Effector memory CD4-positive, alpha-beta T cell (primary cell): ENCODE data around the gene FAM184A.

ENCODE experiments used
- DNase-seq, 3 donors: peaks; one replicate each; pipeline ENCODE4 v3.0.0-alpha.2; 2020
- H3K27ac ChIP-seq: 2 replicates; pipeline ENCODE4 v1.7.0; 2013; ENCODE audit warnings: mild to moderate bottlenecking, low read length, moderate library complexity; ENCODE audit not compliant: insufficient read depth, poor library complexity, severe bottlenecking
- H3K27me3 ChIP-seq: replicated peaks from 2 replicates; pipeline ENCODE4 v1.7.0; 2013; ENCODE audit warnings: mild to moderate bottlenecking, low read length; ENCODE audit not compliant: insufficient read depth, control insufficient read depth, poor library complexity, severe bottlenecking
- H3K36me3 ChIP-seq: 2 replicates; pipeline ENCODE4 v1.7.0; 2013; ENCODE audit warnings: mild to moderate bottlenecking, low read length, moderate library complexity; ENCODE audit not compliant: control insufficient read depth, insufficient read depth
- H3K4me1 ChIP-seq: 2 replicates; pipeline ENCODE4 v1.7.0; 2013; ENCODE audit warnings: low read length, mild to moderate bottlenecking; ENCODE audit not compliant: control insufficient read depth, insufficient read depth, poor library complexity, severe bottlenecking
- H3K4me3 ChIP-seq: 2 replicates; pipeline ENCODE4 v1.7.0; 2013; ENCODE audit warnings: low read length, low read depth, mild to moderate bottlenecking; ENCODE audit not compliant: insufficient read depth, poor library complexity, severe bottlenecking
- H3K9me3 ChIP-seq: 2 replicates; pipeline ENCODE4 v1.7.0; 2013; ENCODE audit warnings: mild to moderate bottlenecking, low read length, moderate library complexity; ENCODE audit not compliant: control insufficient read depth

FAM184A gene

GRCh38 chr6:119061215-119061614 lies 17.2 kb downstream of the FAM184A start:
- Histone ChIP-seq H3K27ac (no peak overlapping the region), H3K9me3 (no peaks in the 10 kb centered on the region)

GRCh38 chr6:119060255-119060907 lies 18.1 kb downstream of the FAM184A start:
- Histone ChIP-seq H3K27me3 (no peaks in the 10 kb centered on the region), H3K4me3 (no peak overlapping the region), H3K27ac (no peak overlapping the region), H3K4me1 (no peaks in the 10 kb centered on the region), H3K9me3 (no peaks in the 10 kb centered on the region), H3K36me3 (no peaks in the 10 kb centered on the region)
- DNase-seq: no peak

More at GRCh38 chr6:119061215-119061614, 17.2 kb downstream of the FAM184A start:
- DNase-seq: no peak
- H3K27me3 ChIP-seq: no peaks in the 10 kb centered on the region
- H3K36me3 ChIP-seq: no peaks in the 10 kb centered on the region
- no peak overlapping the region for H3K4me3 ChIP-seq
- H3K4me1 ChIP-seq: no peaks in the 10 kb centered on the region

- Histone ChIP-seq H3K27ac (no peak overlapping the region), H3K9me3 (no peaks in the 10 kb centered on the region), H3K36me3 (no peaks in the 10 kb centered on the region), H3K4me1 (no peaks in the 10 kb centered on the region), H3K27me3 (no peaks in the 10 kb centered on the region), H3K4me3 (no peak overlapping the region)
- no peak for DNase-seq
Measured at GRCh38 chr6:119055069-119055468, 23.4 kb downstream of the FAM184A start.

GRCh38 chr6:119052987-119053386 lies 25.5 kb downstream of the FAM184A start:
- no peaks in the 10 kb centered on the region for H3K27me3 ChIP-seq
- H3K27ac ChIP-seq: no peak overlapping the region
- H3K36me3 ChIP-seq: no peaks in the 10 kb centered on the region
- no peak overlapping the region for H3K4me3 ChIP-seq
- H3K9me3 ChIP-seq: no peaks in the 10 kb centered on the region
- no peaks in the 10 kb centered on the region for H3K4me1 ChIP-seq
- no peak for DNase-seq

- Histone ChIP-seq H3K9me3 (no peaks in the 10 kb centered on the region), H3K4me3 (no peak overlapping the region), H3K27ac (no peak overlapping the region), H3K4me1 (no peaks in the 10 kb centered on the region), H3K27me3 (no peaks in the 10 kb centered on the region), H3K36me3 (no peaks in the 10 kb centered on the region)
- no peak for DNase-seq
Measured at GRCh38 chr6:119052292-119052889, 26.1 kb downstream of the FAM184A start.

GRCh38 chr6:119044255-119044654 lies 34.2 kb downstream of the FAM184A start:
- Histone ChIP-seq H3K27me3 (no peaks in the 10 kb centered on the region), H3K27ac (no peak overlapping the region), H3K4me1 (no peaks in the 10 kb centered on the region), H3K4me3 (no peak overlapping the region), H3K36me3 (no peaks in the 10 kb centered on the region), H3K9me3 (no peaks in the 10 kb centered on the region)
- no peak for DNase-seq

GRCh38 chr6:119043783-119044182 lies 34.7 kb downstream of the FAM184A start:
- H3K36me3 ChIP-seq: no peaks in the 10 kb centered on the region
- no peak for DNase-seq
- H3K27ac ChIP-seq: no peak overlapping the region

GRCh38 chr6:119043265-119043664 lies 35.2 kb downstream of the FAM184A start:
- Histone ChIP-seq H3K36me3 (no peaks in the 10 kb centered on the region), H3K9me3 (no peaks in the 10 kb centered on the region), H3K4me1 (no peaks in the 10 kb centered on the region), H3K27me3 (no peaks in the 10 kb centered on the region), H3K4me3 (no peak overlapping the region), H3K27ac (no peak overlapping the region)
- DNase-seq: no peak

More at GRCh38 chr6:119043783-119044182, 34.7 kb downstream of the FAM184A start:
- no peaks in the 10 kb centered on the region for H3K27me3 ChIP-seq
- H3K9me3 ChIP-seq: no peaks in the 10 kb centered on the region
- no peak overlapping the region for H3K4me3 ChIP-seq
- no peaks in the 10 kb centered on the region for H3K4me1 ChIP-seq

GRCh38 chr6:119040636-119041035 lies 37.8 kb downstream of the FAM184A start:
- DNase-seq: no peak
- Histone ChIP-seq H3K36me3 (no peaks in the 10 kb centered on the region), H3K4me1 (no peaks in the 10 kb centered on the region), H3K4me3 (no peak overlapping the region), H3K9me3 (no peaks in the 10 kb centered on the region), H3K27me3 (no peaks in the 10 kb centered on the region), H3K27ac (no peak overlapping the region)

- H3K36me3 ChIP-seq: no peaks in the 10 kb centered on the region
- no peaks in the 10 kb centered on the region for H3K4me1 ChIP-seq
- no peak for DNase-seq
- no peaks in the 10 kb centered on the region for H3K9me3 ChIP-seq
- H3K27ac ChIP-seq: no peak overlapping the region
- no peaks in the 10 kb centered on the region for H3K27me3 ChIP-seq
- H3K4me3 ChIP-seq: no peak overlapping the region
Measured at GRCh38 chr6:119040229-119040628, 38.2 kb downstream of the FAM184A start.
